ENCODE measurements around the gene CYTH3. TPM values are rescaled to one million over a fixed set of nuclear protein-coding genes. Genes with fewer than 3 reads are reported as not detected.

CYTH3 gene
- total and polyA plus RNA-seq, 2 of the 8 experiments (the other 6 are each of a cell fraction or from before 2014, with no cell fraction given) = 10.3 to 11.9 TPM

GRCh38 chr7:6228361-6229229 lies 43.8 kb downstream of the CYTH3 start:
- FAIRE-seq = no peak
- TF ChIP-seq POLR2AphosphoS5 (IDR thresholded peaks at IDR 0.05; ENCODE audit: low read depth, low read length) = no peak
- TF ChIP-seq SIN3A (conservative IDR thresholded peaks at IDR 0.05 in 1 of 2, IDR thresholded peaks at IDR 0.05 in 1 of 2; ENCODE audit: low read depth in 1 of 2, low read length in 2 of 2) = no peak
- TF ChIP-seq EZH2 (IDR thresholded peaks at IDR 0.05; ENCODE audit: low read depth, low read length, severe bottlenecking) = no peak
- no peak for TF ChIP-seq ATF3 (IDR thresholded peaks at IDR 0.05; ENCODE audit: insufficient read depth, low read depth, low read length)
- TF ChIP-seq SP1 (IDR thresholded peaks at IDR 0.05; ENCODE audit: low read depth, low read length) = no peak
- no peak for TF ChIP-seq SP2 (IDR thresholded peaks at IDR 0.05; ENCODE audit: low read length)
- TF ChIP-seq KDM5A (IDR thresholded peaks at IDR 0.05; ENCODE audit: low read length) = no peak
- TF ChIP-seq SP4 (IDR thresholded peaks at IDR 0.05; ENCODE audit: low read length) = no peak
- TF ChIP-seq KDM4A (IDR thresholded peaks at IDR 0.05; ENCODE audit: low read depth, low read length, severe bottlenecking) = no peak
- TF ChIP-seq SUZ12 (IDR thresholded peaks at IDR 0.05; ENCODE audit: low read length) = no peak
- no peak for TF ChIP-seq GTF2F1 (IDR thresholded peaks at IDR 0.05; ENCODE audit: borderline replicate concordance, low read depth, low read length)
- no peak for TF ChIP-seq BRCA1 (IDR thresholded peaks at IDR 0.05; ENCODE audit: low read depth, low read length)

More at GRCh38 chr7:6228361-6229229, 43.8 kb downstream of the CYTH3 start:
- Histone ChIP-seq H3K9me3 (ENCODE audit: insufficient read depth in 2 of 2, low read depth in 1 of 2, low read length in 1 of 2) (no peaks in the 10 kb centered on the region; a peak in 1 of 4 replicates), H3K79me1 (ENCODE audit: low read depth, low read length) (peaks cover 4% of the 10 kb centered on the region; the same call in 1 of the 2 replicates), H3K4me3 (ENCODE audit: extremely low read depth in 1 of 4, insufficient read depth in 2 of 4, low read depth in 3 of 4, low read length in 4 of 4) (no peak overlapping the region), H4K20me1 (replicated peaks in 1 of 2; ENCODE audit: control insufficient read depth in 1 of 2, insufficient read depth in 2 of 2, low read length in 2 of 2) (no peaks in the 10 kb centered on the region), H3K27ac (ENCODE audit: low read depth, low read length) (no peak overlapping the region), H4K8ac (ENCODE audit: extremely low read depth, insufficient read depth, low read length) (no peak overlapping the region), H4K91ac (replicated peaks; ENCODE audit: insufficient read length, low read length) (no peak overlapping the region), H2AFZ (ENCODE audit: low read length) (no peak overlapping the region), H3K56ac (replicated peaks; ENCODE audit: insufficient read length, low read depth, low read length) (no peak overlapping the region), H2BK5ac (ENCODE audit: low read depth, low read length) (no peak overlapping the region), H3K4me1 (replicated peaks in 1 of 4; ENCODE audit: control insufficient read depth in 3 of 4, insufficient read depth in 4 of 4, low read length in 3 of 4) (peaks cover 0 to 6% (median 1%) of the 10 kb centered on the region in 4 experiments; a peak in 2 of 7 replicates), H3K4ac (replicated peaks; ENCODE audit: insufficient read length, low read depth, low read length) (no peak overlapping the region), H2BK15ac (ENCODE audit: low read length) (no peak overlapping the region), H2BK12ac (ENCODE audit: low read depth, low read length) (no peak overlapping the region), H3K79me2 (ENCODE audit: control insufficient read depth in 1 of 2, insufficient read depth in 2 of 2, low read length in 2 of 2) (0 out of 4 replicates have a peak, but pooled peaks cover 0 to 3% of the 10 kb centered on the region in 2 experiments), H4K5ac (ENCODE audit: insufficient read length, low read depth, low read length) (no peak overlapping the region), H3K36me3 (ENCODE audit: control insufficient read depth in 2 of 4, insufficient read depth in 4 of 4, low read length in 3 of 4) (no peaks in the 10 kb centered on the region; a peak in 1 of 8 replicates), H3K27me3 (replicated peaks in 1 of 4; ENCODE audit: control insufficient read depth in 3 of 4, extremely low read depth in 1 of 4, insufficient read depth in 3 of 4, low read length in 3 of 4) (no peaks in the 10 kb centered on the region), H3K18ac (ENCODE audit: extremely low read depth, low read length) (no peak overlapping the region), H3K14ac (ENCODE audit: insufficient read length) (no peak overlapping the region), H3K23me2 (ENCODE audit: low read depth, low read length) (no peaks in the 10 kb centered on the region), H3K9ac (replicated peaks in 1 of 4; ENCODE audit: extremely low read depth in 1 of 4, low read depth in 3 of 4, low read length in 3 of 4) (no peak overlapping the region), H3K23ac (ENCODE audit: insufficient read length) (no peak overlapping the region), H2BK120ac (replicated peaks; ENCODE audit: low read depth, low read length) (no peak overlapping the region), H2BK20ac (ENCODE audit: low read length) (no peak overlapping the region), H2AK5ac (ENCODE audit: low read depth, low read length) (no peak overlapping the region), H3K4me2 (ENCODE audit: insufficient read depth in 1 of 2, low read depth in 2 of 2, low read length in 2 of 2) (peak overlapping the region in 1 of 2 experiments; percentile 1; a peak in 1 of 4 replicates)
- ChIA-PET CTCF (ENCODE audit: partially characterized antibody) (no interaction called here), POLR2A (ENCODE audit: partially characterized antibody) (no interaction called here)
- no peak for DNase-seq (ENCODE audit: low read depth in 1 of 2, low spot score in 2 of 2)
- 82% methylated on average over 9 of the region's 9 CpGs; no CpG with 5 or more reads in 1 of the 2 experiments for WGBS, 2 experiments (ENCODE audit: extremely low coverage in 1 of 2, insufficient coverage in 1 of 2, insufficient read length in 1 of 2, insufficient replicate concordance in 2 of 2, low coverage in 1 of 2, low lambda C conversion rate in 2 of 2, missing lambda C conversion rate in 1 of 2)

Measured in H1 (cell line).